Esophagus squamous epithelium (tissue), 5 donors: ENCODE measurements around the gene LIME1. TPM values are rescaled to one million over a fixed set of nuclear protein-coding genes. Genes with fewer than 3 reads are reported as not detected.

ENCODE experiments used
- DNase-seq: peaks from one replicate; lab custom pipeline; 2025; lab: John Stamatoyannopoulos, UW
- H3K27ac ChIP-seq, 4 donors: fragments of 200-600 bp; sonication (generic); one replicate each; pipeline ENCODE4 v1.5.1; 2016 to 2019; ENCODE audit warnings: mild to moderate bottlenecking in 1 of 4
- H3K27me3 ChIP-seq, 4 donors: fragments of 200-600 bp; sonication (generic); 1 replicate in 3 of 4; 2 replicates in 1 of 4; pipeline versions ENCODE4 v1.5.1 to v1.6.0; 2017 to 2021; ENCODE audit warnings: antibody characterized with exemption in 1 of 4
- H3K36me3 ChIP-seq, 3 donors: fragments of 200-600 bp; sonication (generic); one replicate each; pipeline ENCODE4 v1.5.1; 2016 to 2019
- H3K4me1 ChIP-seq, 3 donors: fragments of 200-600 bp; sonication (generic); one replicate each; pipeline ENCODE4 v1.5.1; 2017 to 2019
- H3K4me3 ChIP-seq, 4 donors: fragments of 200-600 bp; sonication (generic); 1 replicate in 3 of 4; 2 replicates in 1 of 4; pipeline ENCODE4 v1.5.1; 2016 to 2019; ENCODE audit warnings: mild to moderate bottlenecking in 2 of 4, moderate library complexity in 1 of 4
- H3K9me3 ChIP-seq, 3 donors: fragments of 200-600 bp; sonication (generic); one replicate each; pipeline ENCODE4 v1.5.1; 2016 to 2019
- CTCF ChIP-seq, 6 experiments: fragments of 450-650 bp in 4 of 6; fragments of 200-600 bp in 2 of 6; sonication (generic) in 2 of 6; IDR thresholded peaks; one replicate each; pipeline ENCODE4 v1.5.1; 2016 to 2019; ENCODE audit warnings: antibody characterized with exemption in 6 of 6, mild to moderate bottlenecking in 4 of 6, moderate library complexity in 4 of 6
- POLR2A ChIP-seq, 4 donors: fragments of 450-650 bp; IDR thresholded peaks; one replicate each; pipeline ENCODE4 v1.6.1; 2017; ENCODE audit warnings: antibody characterized with exemption in 4 of 4, mild to moderate bottlenecking in 4 of 4, moderate library complexity in 3 of 4
- WGBS, 2 donors: methylation state at CpG; one replicate each; pipeline ENCODE4 v1.1.5; 2018; 5-methylcytosine and 5-hydroxymethylcytosine counted together
- intact Hi-C: fragments of 100-400 bp; cut with DNase I; formaldehyde crosslinking; loops from one replicate; pipeline ENCODE4 v1.15.0; 2022
- total RNA-seq, 4 donors: library from RNA; depleted of rRNA; stranded (reverse); fragments of >200 nt; gene quantifications; one replicate each; pipeline ENCODE4 v1.1.0, GENCODE V29; 2016
- donor health status: DM: yes; HTN: yes; CAD: no.

The LIME1 gene
- total RNA-seq, 4 donors from 2014 or later, result 10.9 to 22.3 (median 14.4) TPM

- WGBS, 2 donors, result 89 to 90% methylated on average over 13 to 16 of the region's 25 CpGs
- TF ChIP-seq CTCF (IDR thresholded peaks at IDR 0.05) (no peak), POLR2A (IDR thresholded peaks at IDR 0.05) (no peak)
- Histone ChIP-seq H3K27ac (no peak overlapping the region), H3K4me3 (no peak overlapping the region), H3K27me3 (no peaks in the 10 kb centered on the region), H3K9me3 (no peaks in the 10 kb centered on the region), H3K36me3 (peaks cover 0 to 48% (median 15%) of the 10 kb centered on the region in 3 donors), H3K4me1 (peaks cover 32 to 43% (median 33%) of the 10 kb centered on the region in 3 donors)
- intact Hi-C loops, result no loop called here
- no peak for DNase-seq
Measured at GRCh38 chr20:63734111-63734945, 2.1 kb upstream of the LIME1 start.

GRCh38 chr20:63734946-63735858 lies 1.3 kb upstream of the LIME1 start:
- intact Hi-C loops, result loop anchor here (5.0 kb wide), 1 partner anchor 198 kb away; the partner anchor contains the start of gene PTK6
- DNase-seq, result no peak
- no peaks in the 10 kb centered on the region for H3K9me3 ChIP-seq
- no peak overlapping the region for H3K4me3 ChIP-seq
- H3K36me3 ChIP-seq, result peaks cover 0 to 39% (median 15%) of the 10 kb centered on the region in 3 donors
- no peak for TF ChIP-seq POLR2A (IDR thresholded peaks at IDR 0.05)
- WGBS, 2 donors, result 90 to 92% methylated on average over 9 to 18 of the region's 48 CpGs
- H3K27me3 ChIP-seq, result no peaks in the 10 kb centered on the region
- H3K27ac ChIP-seq, result no peak overlapping the region
- H3K4me1 ChIP-seq, result peaks cover 32 to 42% (median 33%) of the 10 kb centered on the region in 3 donors

GRCh38 chr20:63736893-63737694 lies 630 bp downstream of the LIME1 start:
- intact Hi-C loops, result loop anchor here (5.0 kb wide), 1 partner anchor 200 kb away; the partner anchor contains the start of gene PTK6
- Histone ChIP-seq H3K36me3 (peaks cover 0 to 42% (median 17%) of the 10 kb centered on the region in 3 donors), H3K27me3 (no peaks in the 10 kb centered on the region), H3K4me3 (peak overlapping the region; percentile 31 to 64 (median 47)), H3K4me1 (peaks cover 44 to 58% (median 45%) of the 10 kb centered on the region in 3 donors), H3K27ac (peak overlapping the region; percentile 51 to 90 (median 63)), H3K9me3 (no peaks in the 10 kb centered on the region)
- WGBS, 2 donors, result 38% methylated on average over 4 of the region's 30 CpGs; no CpG with 5 or more reads in 1 of the 2 donors
- TF ChIP-seq CTCF (IDR thresholded peaks at IDR 0.05) (no peak), POLR2A (IDR thresholded peaks at IDR 0.05) (no peak)
- no peak for DNase-seq

GRCh38 chr20:63737695-63737944 lies 1.2 kb downstream of the LIME1 start:
- no CpG with 5 or more reads among the region's 26 CpGs for WGBS, 2 donors
- no peak for DNase-seq
- peak overlapping the region; percentile 31 to 64 (median 47) for H3K4me3 ChIP-seq
- no peaks in the 10 kb centered on the region for H3K9me3 ChIP-seq
- no peak for TF ChIP-seq POLR2A (IDR thresholded peaks at IDR 0.05)
- no peak for TF ChIP-seq CTCF (IDR thresholded peaks at IDR 0.05)
- peaks cover 45 to 63% (median 46%) of the 10 kb centered on the region in 3 donors for H3K4me1 ChIP-seq
- H3K36me3 ChIP-seq, result peaks cover 0 to 47% (median 22%) of the 10 kb centered on the region in 3 donors
- no peaks in the 10 kb centered on the region for H3K27me3 ChIP-seq
- intact Hi-C loops, result loop anchor here (5.0 kb wide), 1 partner anchor 200 kb away; the partner anchor contains the start of gene PTK6
- peak overlapping the region; percentile 51 to 90 (median 63) for H3K27ac ChIP-seq
